Dendritic cell treated with granulocyte-macrophage colony-stimulating factor and Interleukin-4, amounts not matched to agents 40 ng/mL and 50 ng/mL, for 4 days (primary cell): Measurements from ENCODE around the gene LYPD4.
"Not testable (repeated sequence)": the region's sequence is repeated elsewhere in the genome, so short reads cannot be mapped to it uniquely, and the experiment has no call there.

Experiments
- H3K27ac Mint-ChIP-seq: one replicate; pipeline ENCODE4 v1.8.0; 2022; ENCODE audit warnings: mild to moderate bottlenecking, mixed read lengths
- H3K27me3 Mint-ChIP-seq: one replicate; pipeline ENCODE4 v1.8.0; 2022; ENCODE audit warnings: mild to moderate bottlenecking, mixed read lengths
- H3K36me3 Mint-ChIP-seq: one replicate; pipeline ENCODE4 v1.8.0; 2022; ENCODE audit warnings: low read depth, mixed read lengths
- H3K4me1 Mint-ChIP-seq: one replicate; pipeline ENCODE4 v1.8.0; 2022; ENCODE audit warnings: low read depth, mixed read lengths
- H3K4me3 Mint-ChIP-seq: one replicate; pipeline ENCODE4 v1.8.0; 2022; ENCODE audit warnings: mild to moderate bottlenecking, moderate library complexity, mixed read lengths
- H3K9me3 Mint-ChIP-seq: one replicate; pipeline ENCODE4 v1.8.0; 2022; ENCODE audit warnings: mixed read lengths
- intact Hi-C: fragments of 100-400 bp; cut with micrococcal nuclease; formaldehyde crosslinking; loops from one replicate; pipeline ENCODE4 v1.15.0; 2022

The LYPD4 gene

DNA sequence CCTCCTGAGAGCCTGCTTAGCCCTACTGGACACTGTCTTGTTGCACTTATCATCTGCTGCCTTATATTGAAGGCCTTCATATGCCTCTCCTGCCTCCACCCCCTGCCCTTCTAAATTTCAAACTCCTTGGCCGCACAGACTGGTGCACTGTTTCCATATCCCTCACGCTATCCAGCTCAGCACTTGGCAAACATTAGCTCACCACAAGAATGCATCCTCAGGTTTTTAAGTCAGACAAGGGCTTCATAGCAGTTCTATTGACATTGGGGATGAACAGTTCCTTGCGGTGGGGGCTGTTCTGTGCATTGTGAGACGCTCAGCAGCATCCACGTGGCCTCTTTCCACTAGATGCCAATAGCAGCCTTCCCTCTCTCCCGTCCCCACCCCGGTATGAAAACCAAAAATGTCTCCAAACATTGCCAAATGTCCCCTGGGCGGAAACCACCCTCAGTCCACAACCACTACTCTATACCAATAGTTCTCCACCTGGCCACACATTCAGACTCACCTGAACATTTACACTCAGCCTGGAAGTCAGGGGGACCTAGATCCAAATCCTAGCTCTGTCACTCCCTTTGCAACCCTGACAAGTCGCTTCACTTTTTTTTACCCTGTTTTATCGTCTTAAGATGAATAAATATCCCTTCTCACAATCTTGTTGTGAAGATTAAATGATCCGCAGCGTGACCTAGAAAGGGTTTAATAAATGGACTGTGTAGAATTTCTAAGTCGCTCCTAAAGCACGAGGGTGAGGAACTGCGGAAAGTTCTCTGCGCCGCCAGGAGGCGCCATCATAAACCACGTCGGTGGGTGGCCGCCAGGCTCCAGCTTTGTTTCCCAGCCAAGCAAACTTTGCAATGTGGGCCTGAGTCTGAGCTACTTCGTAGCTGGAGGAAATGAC is 51.7 kb downstream of the LYPD4 start:
- intact Hi-C loops, result loop anchor here (1.0 kb wide), 1 partner anchor 29 kb away; no protein-coding TSS in a partner anchor
- no peak overlapping the region for H3K4me3 Mint-ChIP-seq
- no peaks in the 10 kb centered on the region for H3K36me3 Mint-ChIP-seq
- peaks cover 25% of the 10 kb centered on the region for H3K27me3 Mint-ChIP-seq
- peaks cover 47% of the 10 kb centered on the region for H3K4me1 Mint-ChIP-seq
- H3K9me3 Mint-ChIP-seq, result no peaks in the 10 kb centered on the region
- H3K27ac Mint-ChIP-seq, result no peak overlapping the region

DNA sequence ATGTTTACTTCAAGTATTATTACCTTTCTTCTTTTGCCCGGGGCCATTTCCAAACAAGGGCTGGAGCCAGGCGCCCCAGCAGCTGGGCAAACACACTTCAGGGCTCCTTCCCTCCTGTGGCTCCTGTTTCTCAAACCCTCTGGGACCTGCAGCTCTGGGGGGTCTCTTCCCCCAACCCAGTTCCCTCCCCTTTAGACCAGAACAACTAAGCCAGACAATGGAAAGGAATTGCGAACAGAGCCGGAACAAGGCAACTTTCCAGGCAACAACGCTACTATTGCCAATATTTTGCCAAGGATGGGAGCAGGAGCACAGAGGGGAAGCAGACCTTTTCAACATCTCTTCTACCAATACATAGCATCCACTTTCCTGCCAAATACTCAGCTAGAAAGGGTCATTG is 55.4 kb downstream of the LYPD4 start:
- peaks cover 31% of the 10 kb centered on the region for H3K27me3 Mint-ChIP-seq
- H3K9me3 Mint-ChIP-seq, intact Hi-C loops, H3K4me3 Mint-ChIP-seq, H3K36me3 Mint-ChIP-seq, H3K27ac Mint-ChIP-seq: not testable (repeated sequence)
- H3K4me1 Mint-ChIP-seq, result peaks cover 49% of the 10 kb centered on the region

DNA sequence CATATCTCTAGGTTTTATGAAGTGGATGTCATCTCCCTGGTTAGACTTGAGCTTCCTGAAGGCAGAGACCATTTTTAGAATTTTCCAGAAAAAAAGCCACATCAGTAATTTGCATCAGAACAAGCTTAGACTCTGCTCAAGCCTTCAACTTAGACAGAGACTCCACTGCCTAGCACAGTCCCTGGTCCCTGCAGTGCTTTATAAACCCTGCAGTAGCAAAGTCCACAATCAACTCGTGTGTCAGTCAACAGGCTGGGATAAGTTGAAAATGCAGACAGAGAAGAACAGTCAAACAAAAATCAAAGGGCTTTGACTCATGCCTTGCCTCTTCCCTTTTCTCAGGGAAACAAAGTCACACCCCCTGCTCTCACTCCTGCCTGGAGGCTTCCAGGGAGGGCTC is 56.0 kb downstream of the LYPD4 start:
- H3K9me3 Mint-ChIP-seq, H3K27ac Mint-ChIP-seq, intact Hi-C loops, H3K36me3 Mint-ChIP-seq, H3K4me3 Mint-ChIP-seq: not testable (repeated sequence)
- Mint-ChIP-seq H3K27me3 (peaks cover 31% of the 10 kb centered on the region), H3K4me1 (peaks cover 48% of the 10 kb centered on the region)
